Karpas-422 (cell line): Measurements from ENCODE around the gene ZNF804A. TPM values are rescaled to one million over a fixed set of nuclear protein-coding genes. Genes with fewer than 3 reads are reported as not detected.

Experiments
- DNase-seq: peaks from one replicate; pipeline ENCODE4 v3.0.0-alpha.2; 2015
- H2AFZ ChIP-seq: fragments of 200-600 bp; sonication (generic); 2 replicates; pipeline ENCODE4 v1.6.1; 2014; ENCODE audit warnings: antibody characterized with exemption, low read length, mixed read lengths
- H3K27ac ChIP-seq: fragments of 200-600 bp; sonication (generic); 2 replicates; pipeline ENCODE4 v1.5.1; 2014; ENCODE audit warnings: mild to moderate bottlenecking, low read length, moderate library complexity
- H3K27me3 ChIP-seq: fragments of 200-600 bp; sonication (generic); 2 replicates; pipeline ENCODE4 v1.6.1; 2014; ENCODE audit warnings: low read length, mixed read lengths
- H3K36me3 ChIP-seq: fragments of 200-600 bp; sonication (generic); 2 replicates; pipeline ENCODE4 v1.6.1; 2014; ENCODE audit warnings: low read length, mixed read lengths; ENCODE audit not compliant: insufficient read depth
- H3K4me1 ChIP-seq: fragments of 200-600 bp; sonication (generic); 2 replicates; pipeline ENCODE4 v1.6.1; 2014; ENCODE audit warnings: mild to moderate bottlenecking, low read length, mixed read lengths
- H3K4me2 ChIP-seq: fragments of 200-600 bp; sonication (generic); 2 replicates; pipeline ENCODE4 v1.6.1; 2014; ENCODE audit warnings: low read length, low read depth, mild to moderate bottlenecking; ENCODE audit not compliant: poor library complexity, severe bottlenecking
- H3K4me3 ChIP-seq: fragments of 200-600 bp; sonication (generic); 2 replicates; pipeline ENCODE4 v1.5.1; 2014; ENCODE audit warnings: mild to moderate bottlenecking, antibody characterized with exemption, low read length, mixed read lengths
- H3K79me2 ChIP-seq: fragments of 200-600 bp; sonication (generic); 2 replicates; pipeline ENCODE4 v1.6.1; 2014; ENCODE audit warnings: mild to moderate bottlenecking, low read length, mixed read lengths
- H3K9ac ChIP-seq: fragments of 200-600 bp; sonication (generic); 2 replicates; pipeline ENCODE4 v1.6.0; 2014; ENCODE audit warnings: low read length
- H3K9me2 ChIP-seq: fragments of 200-600 bp; sonication (generic), shearing (Covaris generic); replicated peaks from 2 replicates; pipeline ENCODE4 v1.6.0; 2014; ENCODE audit warnings: mild to moderate bottlenecking, low read length, moderate library complexity; ENCODE audit not compliant: insufficient read depth
- H3K9me3 ChIP-seq: fragments of 300-700, 200-600 bp; sonication (generic); 2 replicates; pipeline ENCODE4 v1.6.1; 2014; ENCODE audit warnings: low read length, mixed read lengths
- H4K20me1 ChIP-seq: fragments of 200-600 bp; sonication (generic); 2 replicates; pipeline ENCODE4 v1.6.1; 2014; ENCODE audit warnings: mild to moderate bottlenecking, antibody characterized with exemption, low read length, low read depth; ENCODE audit not compliant: insufficient read depth
- total RNA-seq: library from RNA; depleted of rRNA; stranded (reverse); fragments of >200 nt; shearing (Covaris generic); gene quantifications from 2 replicates; pipeline ENCODE4 v1.2.3, GENCODE V29; 2014; ENCODE audit warnings: low replicate concordance

Gene ZNF804A
- total RNA-seq, 1 experiment from 2014 or later: 27.8 TPM

DNA sequence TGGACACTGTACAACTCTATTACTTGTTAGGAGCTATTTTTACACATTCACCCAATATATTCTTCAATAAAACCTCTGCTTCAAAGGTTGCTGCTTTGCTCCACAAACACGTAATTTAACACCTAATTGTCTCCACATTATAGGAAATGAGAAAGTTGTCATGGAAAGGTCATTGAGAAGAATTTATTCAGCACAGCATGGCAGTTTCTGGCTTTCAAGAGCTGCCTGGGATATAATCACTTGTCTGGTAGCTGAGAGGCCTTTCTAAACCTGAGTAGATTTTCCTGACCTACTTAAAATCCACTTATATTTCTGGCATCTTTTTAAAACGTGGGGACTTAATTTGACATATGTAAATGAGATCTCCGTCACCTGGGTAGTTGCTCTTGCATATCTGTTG, 216.1 kb downstream of the ZNF804A start:
- H3K9ac ChIP-seq: no peak overlapping the region
- no peak for DNase-seq
- H3K27me3 ChIP-seq: no peaks in the 10 kb centered on the region
- peaks cover 79% of the 10 kb centered on the region for H3K79me2 ChIP-seq
- no peaks in the 10 kb centered on the region for H3K9me2 ChIP-seq
- H2AFZ ChIP-seq: no peak overlapping the region
- H3K9me3 ChIP-seq: no peaks in the 10 kb centered on the region
- no peaks in the 10 kb centered on the region for H3K4me1 ChIP-seq
- no peak overlapping the region for H3K4me3 ChIP-seq
- H4K20me1 ChIP-seq: no peaks in the 10 kb centered on the region
- no peak overlapping the region for H3K27ac ChIP-seq
- H3K36me3 ChIP-seq: peaks cover 13% of the 10 kb centered on the region; the same call in 1 of the 2 replicates
- no peak overlapping the region for H3K4me2 ChIP-seq

DNA sequence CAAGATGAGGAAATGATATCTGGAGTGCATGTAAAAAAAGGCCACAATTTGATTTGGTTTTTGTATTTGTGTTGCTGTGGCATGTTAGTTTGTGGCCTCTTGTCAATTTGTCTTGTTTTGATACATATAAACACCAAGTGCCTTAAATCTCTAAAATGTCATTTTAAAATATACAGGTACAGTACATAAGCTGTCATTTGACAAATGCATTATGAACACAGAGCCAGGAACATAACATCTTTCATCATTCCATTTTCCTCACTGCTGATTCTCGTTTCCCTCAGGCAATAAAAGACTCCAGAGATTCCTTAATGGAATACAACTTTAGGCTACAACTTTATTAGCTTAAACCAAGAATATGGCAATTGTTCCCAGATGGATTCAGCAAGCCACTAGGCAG, 217.5 kb downstream of the ZNF804A start:
- Histone ChIP-seq H3K4me3 (no peak overlapping the region), H3K36me3 (peaks cover 12% of the 10 kb centered on the region; the same call in 1 of the 2 replicates), H3K9me2 (no peaks in the 10 kb centered on the region), H4K20me1 (no peaks in the 10 kb centered on the region), H3K27ac (no peak overlapping the region), H3K79me2 (peaks cover 77% of the 10 kb centered on the region), H3K9me3 (no peaks in the 10 kb centered on the region), H3K27me3 (no peaks in the 10 kb centered on the region), H3K4me2 (no peak overlapping the region), H3K4me1 (no peaks in the 10 kb centered on the region), H3K9ac (no peak overlapping the region), H2AFZ (no peak overlapping the region)
- DNase-seq: no peak

DNA sequence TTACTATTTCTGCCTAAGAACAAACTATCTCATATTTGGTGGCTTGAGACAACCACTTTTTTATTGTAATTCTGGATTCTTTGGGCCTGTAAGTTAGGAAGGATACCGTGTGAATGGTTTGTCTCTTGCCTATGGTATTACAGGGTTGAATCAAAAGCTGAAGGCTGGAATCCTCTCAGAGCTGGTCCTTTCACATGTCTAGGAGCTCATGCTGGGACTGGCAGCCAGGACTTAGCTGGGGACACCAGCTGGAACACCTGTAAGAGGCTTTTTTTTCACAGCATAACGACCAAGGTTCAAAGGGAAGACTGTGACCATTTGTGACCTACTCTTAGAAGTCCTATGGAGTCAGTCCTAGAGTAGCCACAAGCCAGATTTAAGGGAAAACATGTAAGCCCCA, 226.3 kb downstream of the ZNF804A start:
- Histone ChIP-seq H3K9ac (no peak overlapping the region), H3K27ac (no peak overlapping the region), H4K20me1 (no peaks in the 10 kb centered on the region), H2AFZ (no peak overlapping the region), H3K79me2 (peaks cover 71% of the 10 kb centered on the region), H3K9me2 (no peaks in the 10 kb centered on the region), H3K4me1 (no peaks in the 10 kb centered on the region), H3K27me3 (no peaks in the 10 kb centered on the region), H3K9me3 (no peaks in the 10 kb centered on the region), H3K4me3 (no peak overlapping the region), H3K4me2 (no peak overlapping the region), H3K36me3 (no peaks in the 10 kb centered on the region)
- no peak for DNase-seq

DNA sequence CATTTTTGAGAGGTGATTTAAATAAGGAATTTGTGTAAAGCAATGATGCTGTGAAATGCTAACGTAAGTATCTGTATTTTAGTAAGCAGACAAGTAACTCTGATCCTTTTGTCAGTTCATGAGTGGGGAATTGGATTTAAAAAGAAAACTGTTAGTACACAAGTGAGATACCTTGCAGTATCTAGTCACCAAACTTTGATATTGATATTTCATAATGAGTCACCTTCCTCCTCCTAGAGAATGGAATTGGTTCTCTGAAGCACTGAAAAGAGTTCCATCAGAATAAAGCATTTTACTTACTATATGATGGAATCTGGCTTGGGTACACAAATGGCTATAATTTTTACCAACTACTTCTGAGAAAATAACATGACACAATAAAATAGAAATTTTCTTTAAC, 232.2 kb downstream of the ZNF804A start:
- H2AFZ ChIP-seq: no peak overlapping the region
- no peak overlapping the region for H3K9ac ChIP-seq
- H3K27me3 ChIP-seq: no peaks in the 10 kb centered on the region
- no peaks in the 10 kb centered on the region for H3K9me3 ChIP-seq
- peaks cover 77% of the 10 kb centered on the region for H3K79me2 ChIP-seq
- H3K4me2 ChIP-seq: no peak overlapping the region
- H3K4me1 ChIP-seq: peaks cover 35% of the 10 kb centered on the region
- no peaks in the 10 kb centered on the region for H4K20me1 ChIP-seq
- H3K27ac ChIP-seq: no peak overlapping the region
- DNase-seq: no peak
- no peaks in the 10 kb centered on the region for H3K9me2 ChIP-seq
- no peaks in the 10 kb centered on the region for H3K36me3 ChIP-seq
- no peak overlapping the region for H3K4me3 ChIP-seq

DNA sequence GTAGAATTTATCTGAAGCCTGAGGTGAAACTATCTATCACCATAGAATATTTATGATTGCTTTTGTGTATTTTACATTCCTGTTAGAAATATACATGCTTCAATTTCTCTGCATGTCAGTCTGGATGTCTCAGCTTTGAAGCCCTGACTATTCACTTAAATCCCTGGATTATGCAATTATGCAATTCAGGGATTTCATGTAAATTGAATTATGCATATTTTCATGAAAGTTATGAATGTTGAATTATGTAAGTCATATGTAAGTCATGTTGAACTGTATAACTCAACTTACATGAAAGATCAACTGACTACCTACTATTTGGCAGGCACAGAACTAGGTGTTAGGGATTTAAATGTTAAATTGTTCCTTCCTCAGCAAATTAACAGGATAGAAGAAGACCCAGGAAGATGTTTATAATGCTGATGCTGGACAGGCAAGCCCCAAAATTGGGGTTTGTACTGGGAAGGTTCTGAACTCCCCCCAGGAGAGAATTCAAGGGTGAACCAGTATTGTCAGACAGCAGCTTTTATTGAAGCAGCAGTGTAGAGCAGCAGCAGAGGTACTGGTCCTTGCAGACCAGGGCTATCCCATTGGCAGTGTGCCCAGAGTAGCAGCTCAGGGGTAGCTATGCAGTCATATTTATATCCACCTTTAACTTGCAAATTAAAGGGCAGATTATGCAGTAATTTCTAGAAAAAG, 236.5 kb downstream of the ZNF804A start:
- Histone ChIP-seq H3K9me3 (no peaks in the 10 kb centered on the region), H3K9ac (no peak overlapping the region), H3K36me3 (no peaks in the 10 kb centered on the region), H3K27me3 (no peaks in the 10 kb centered on the region), H3K4me1 (peaks cover 48% of the 10 kb centered on the region), H3K4me2 (peak overlapping the region; percentile 6), H3K79me2 (peaks cover 84% of the 10 kb centered on the region), H3K27ac (peak overlapping the region; percentile 40), H3K4me3 (no peak overlapping the region), H4K20me1 (no peaks in the 10 kb centered on the region), H2AFZ (no peak overlapping the region), H3K9me2 (no peaks in the 10 kb centered on the region)
- peak; percentile 69 for DNase-seq

DNA sequence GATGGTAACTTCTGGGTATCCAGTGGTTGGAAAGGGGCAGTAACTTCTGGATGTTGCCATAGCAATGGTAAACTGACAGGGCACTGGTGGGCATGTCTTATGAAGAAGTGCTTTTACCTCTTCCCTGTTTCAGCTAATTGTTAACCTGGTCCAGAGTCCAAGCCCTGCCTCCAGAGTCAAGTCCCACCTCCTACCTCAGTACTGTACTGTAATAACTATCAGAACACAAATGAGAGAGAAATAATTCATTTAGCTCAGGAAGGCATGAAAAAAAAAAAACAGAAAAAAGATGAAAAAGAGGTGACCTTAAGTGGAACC, 237.0 kb downstream of the ZNF804A start:
- no peak for DNase-seq
- no peaks in the 10 kb centered on the region for H3K9me3 ChIP-seq

DNA sequence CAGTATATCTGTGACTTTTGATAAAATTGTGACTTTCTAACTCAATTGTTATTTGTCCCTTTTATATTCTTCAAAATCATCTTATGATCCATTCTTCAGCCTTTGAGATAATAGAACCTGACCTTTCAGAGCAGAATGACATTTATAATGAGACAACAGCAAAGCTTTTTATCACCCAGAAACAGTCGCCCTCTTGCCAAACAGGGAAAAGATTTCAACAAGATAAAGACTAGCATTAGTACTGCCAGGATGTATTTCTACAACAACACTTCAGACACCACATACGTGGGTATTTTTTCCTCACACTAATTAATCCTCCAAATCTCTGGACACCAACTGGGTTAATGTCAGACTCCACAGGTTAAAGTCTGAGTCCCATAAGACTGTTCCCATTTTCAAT, 249.0 kb downstream of the ZNF804A start:
- H2AFZ ChIP-seq: no peak overlapping the region
- peaks cover 84% of the 10 kb centered on the region for H3K79me2 ChIP-seq
- no peak overlapping the region for H3K9ac ChIP-seq
- H3K4me1 ChIP-seq: no peaks in the 10 kb centered on the region
- H4K20me1 ChIP-seq: no peaks in the 10 kb centered on the region
- no peaks in the 10 kb centered on the region for H3K27me3 ChIP-seq
- H3K4me3 ChIP-seq: no peak overlapping the region
- H3K36me3 ChIP-seq: peaks cover 7% of the 10 kb centered on the region
- H3K4me2 ChIP-seq: no peak overlapping the region
- DNase-seq: no peak
- H3K27ac ChIP-seq: no peak overlapping the region
- no peaks in the 10 kb centered on the region for H3K9me2 ChIP-seq
- H3K9me3 ChIP-seq: peaks cover 5% of the 10 kb centered on the region

More for the DNA sequence above, 237.0 kb downstream of the ZNF804A start:
- Histone ChIP-seq H3K9ac (no peak overlapping the region), H3K27me3 (no peaks in the 10 kb centered on the region), H3K9me2 (no peaks in the 10 kb centered on the region), H4K20me1 (no peaks in the 10 kb centered on the region), H3K4me3 (no peak overlapping the region), H3K36me3 (no peaks in the 10 kb centered on the region), H3K4me1 (peaks cover 48% of the 10 kb centered on the region), H3K4me2 (no peak overlapping the region), H3K27ac (peak overlapping the region; percentile 50), H3K79me2 (peaks cover 85% of the 10 kb centered on the region), H2AFZ (no peak overlapping the region)

DNA sequence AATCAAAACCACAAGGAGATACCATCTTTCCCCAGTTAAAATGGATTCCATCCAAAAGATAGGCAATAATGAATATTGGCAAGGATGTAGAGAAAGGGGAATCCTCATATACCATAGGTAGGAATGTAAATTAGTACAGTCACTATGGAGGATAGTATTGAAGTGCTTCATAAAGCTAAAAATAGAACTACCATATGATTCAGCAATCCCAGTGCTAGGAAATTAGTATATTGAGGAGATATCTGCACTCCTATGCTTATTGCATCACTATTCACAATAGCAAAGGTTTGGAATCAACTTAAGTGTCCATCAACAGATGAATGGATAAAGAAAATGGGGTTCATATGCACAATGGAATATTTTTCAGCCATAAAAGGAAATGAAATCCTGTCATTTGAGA, 251.2 kb downstream of the ZNF804A start:
- peaks cover 11% of the 10 kb centered on the region for H3K36me3 ChIP-seq
- H3K4me3 ChIP-seq: no peak overlapping the region
- no peaks in the 10 kb centered on the region for H4K20me1 ChIP-seq
- DNase-seq: no peak
- H3K9me3 ChIP-seq: peaks cover 5% of the 10 kb centered on the region
- H3K79me2 ChIP-seq: peaks cover 88% of the 10 kb centered on the region
- H3K4me2 ChIP-seq: no peak overlapping the region
- H3K27ac ChIP-seq: no peak overlapping the region
- H3K27me3 ChIP-seq: no peaks in the 10 kb centered on the region
- no peaks in the 10 kb centered on the region for H3K9me2 ChIP-seq
- H3K4me1 ChIP-seq: no peaks in the 10 kb centered on the region
- no peak overlapping the region for H2AFZ ChIP-seq
- H3K9ac ChIP-seq: no peak overlapping the region
